DMS153 treated with DMSO at 0.1 percent for 48 hours (cell line): ENCODE results near the gene TMEM131.

Source experiments
- DNase-seq: peaks from one replicate; lab custom pipeline; 2025; ENCODE audit not compliant: unreplicated experiment; lab: John Stamatoyannopoulos, UW

The TMEM131 gene

GRCh38 chr2:97992836-97993825 is 2.6 kb downstream of the TMEM131 start:
- no peak for DNase-seq

- DNase-seq = no peak
These were observed 4.5 kb downstream of the TMEM131 start for GRCh38 chr2:97991081-97991856.

- no peak for DNase-seq
These were observed 7.0 kb downstream of the TMEM131 start for GRCh38 chr2:97988722-97989121.

GRCh38 chr2:97985998-97986397 is 9.8 kb downstream of the TMEM131 start:
- no peak for DNase-seq

- no peak for DNase-seq
These were observed 12.1 kb downstream of the TMEM131 start for GRCh38 chr2:97983698-97984097.

- no peak for DNase-seq
These were observed 12.6 kb downstream of the TMEM131 start for GRCh38 chr2:97983134-97983533.

GRCh38 chr2:97982621-97983020 is 13.1 kb downstream of the TMEM131 start:
- no peak for DNase-seq

GRCh38 chr2:97981961-97982360 is 13.8 kb downstream of the TMEM131 start:
- DNase-seq = no peak

- DNase-seq = no peak
These were observed 15.8 kb downstream of the TMEM131 start for GRCh38 chr2:97979904-97980303.

- no peak for DNase-seq
These were observed 21.3 kb downstream of the TMEM131 start for GRCh38 chr2:97974471-97974870.

GRCh38 chr2:97970293-97971060 is 25.3 kb downstream of the TMEM131 start:
- no peak for DNase-seq

- no peak for DNase-seq
These were observed 26.4 kb downstream of the TMEM131 start for GRCh38 chr2:97969081-97970067.

- no peak for DNase-seq
These were observed 27.7 kb downstream of the TMEM131 start for GRCh38 chr2:97967931-97968627.

- no peak for DNase-seq
These were observed 28.5 kb downstream of the TMEM131 start for GRCh38 chr2:97967216-97967592.

GRCh38 chr2:97966545-97967215 is 29.1 kb downstream of the TMEM131 start:
- DNase-seq = no peak

- DNase-seq = no peak
These were observed 30.6 kb downstream of the TMEM131 start for GRCh38 chr2:97965116-97965515.

- no peak for DNase-seq
These were observed 31.9 kb downstream of the TMEM131 start for GRCh38 chr2:97963880-97964279.

- no peak for DNase-seq
These were observed 32.7 kb downstream of the TMEM131 start for GRCh38 chr2:97963079-97963406.

- no peak for DNase-seq
These were observed 34.2 kb downstream of the TMEM131 start for GRCh38 chr2:97961534-97961933.
